DND-41 (cell line): ENCODE data around the gene KMT2B.

Experiments
- ATAC-seq: fragments of 200-7000 bp; cut with Tn5 transposase; 3 replicates; pipeline ENCODE4 v1.9.1; 2021; ENCODE audit warnings: low read depth; ENCODE audit not compliant: insufficient read depth
- DNase-seq: peaks from one replicate; pipeline ENCODE4 v3.0.0-alpha.2; 2020
- H2AFZ ChIP-seq: 2 replicates; pipeline ENCODE4 v1.6.0; 2012; ENCODE audit warnings: low read depth, low read length
- H3K27ac ChIP-seq: 2 replicates; pipeline ENCODE4 v1.5.1; 2012; ENCODE audit warnings: low read length, inconsistent platforms
- H3K27me3 ChIP-seq: fragments of 200-600 bp; sonication (generic); 2 replicates; pipeline ENCODE4 v1.6.0; 2012; ENCODE audit warnings: low read length, mild to moderate bottlenecking, inconsistent platforms; ENCODE audit not compliant: insufficient read depth, poor library complexity
- H3K36me3 ChIP-seq: 2 replicates; pipeline ENCODE4 v1.5.1; 2012; ENCODE audit warnings: low read length, inconsistent platforms; ENCODE audit not compliant: insufficient read depth
- H3K4me1 ChIP-seq: 2 replicates; pipeline ENCODE4 v1.5.1; 2012; ENCODE audit warnings: mild to moderate bottlenecking, low read length; ENCODE audit not compliant: insufficient read depth
- H3K4me2 ChIP-seq: 2 replicates; pipeline ENCODE4 v1.6.0; 2012; ENCODE audit warnings: mild to moderate bottlenecking, moderate library complexity, low read length, inconsistent platforms; ENCODE audit not compliant: insufficient read depth
- H3K4me3 ChIP-seq, 2 experiments: fragments of 200-600 bp in 1 of 2; shearing (Covaris generic) in 1 of 2; 2 replicates each; pipeline ENCODE4 v1.5.1; 2012 to 2016; ENCODE audit warnings: inconsistent platforms in 2 of 2, low read length in 2 of 2, mild to moderate bottlenecking in 2 of 2, low read depth in 1 of 2, moderate library complexity in 1 of 2
- H3K79me2 ChIP-seq: 2 replicates; pipeline ENCODE4 v1.6.0; 2012; ENCODE audit warnings: low read length, inconsistent platforms; ENCODE audit not compliant: insufficient read depth
- H3K9ac ChIP-seq: 2 replicates; pipeline ENCODE4 v1.6.0; 2012; ENCODE audit warnings: low read depth, mild to moderate bottlenecking, inconsistent platforms, low read length, moderate library complexity
- H3K9me3 ChIP-seq: 2 replicates; pipeline ENCODE4 v1.5.1; 2012; ENCODE audit warnings: low read length, moderate library complexity, mild to moderate bottlenecking, inconsistent platforms; ENCODE audit not compliant: insufficient read depth, severe bottlenecking
- H4K20me1 ChIP-seq: 2 replicates; pipeline ENCODE4 v1.6.0; 2012; ENCODE audit warnings: low read length; ENCODE audit not compliant: insufficient read depth
- EZH2 ChIP-seq: IDR thresholded peaks from 3 replicates; pipeline ENCODE4 v1.6.1; 2012; ENCODE audit warnings: borderline replicate concordance, low read depth, mild to moderate bottlenecking, moderate library complexity, low read length, inconsistent platforms; ENCODE audit not compliant: severe bottlenecking
- TF ChIP-seq, protein P1 (sequence below): IDR thresholded peaks from 2 replicates; pipeline ENCODE4 v1.5.1; 2012; ENCODE audit warnings: borderline replicate concordance, low read length, moderate library complexity, mild to moderate bottlenecking; ENCODE audit not compliant: poor library complexity, severe bottlenecking; ENCODE audit errors: extremely low read depth

The KMT2B gene

DNA sequence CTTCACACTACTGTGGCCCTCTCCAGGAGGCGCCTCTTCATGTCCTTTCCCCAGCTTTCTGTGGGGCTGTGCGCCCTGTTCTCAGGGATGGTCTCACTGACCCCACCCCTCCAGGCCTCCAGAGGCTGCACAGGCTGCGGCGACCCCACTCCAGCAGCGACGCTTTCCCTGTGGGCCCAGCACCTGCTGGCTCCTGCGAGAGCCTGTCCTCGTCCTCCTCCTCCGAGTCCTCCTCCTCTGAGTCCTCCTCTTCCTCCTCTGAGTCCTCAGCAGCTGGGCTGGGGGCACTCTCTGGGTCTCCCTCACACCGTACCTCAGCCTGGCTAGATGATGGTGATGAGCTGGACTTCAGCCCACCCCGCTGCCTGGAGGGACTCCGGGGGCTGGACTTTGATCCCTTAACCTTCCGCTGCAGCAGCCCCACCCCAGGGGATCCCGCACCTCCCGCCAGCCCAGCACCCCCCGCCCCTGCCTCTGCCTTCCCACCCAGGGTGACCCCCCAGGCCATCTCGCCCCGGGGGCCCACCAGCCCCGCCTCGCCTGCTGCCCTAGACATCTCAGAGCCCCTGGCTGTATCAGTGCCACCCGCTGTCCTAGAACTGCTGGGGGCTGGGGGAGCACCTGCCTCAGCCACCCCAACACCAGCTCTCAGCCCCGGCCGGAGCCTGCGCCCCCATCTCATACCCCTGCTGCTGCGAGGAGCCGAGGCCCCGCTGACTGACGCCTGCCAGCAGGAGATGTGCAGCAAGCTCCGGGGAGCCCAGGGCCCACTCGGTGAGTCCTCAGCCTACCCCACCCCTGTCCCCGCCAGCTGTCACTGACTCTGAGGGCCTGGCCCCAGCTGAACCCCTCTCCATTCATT is 68.7 kb downstream of the KMT2B start:
- no peak overlapping the region for H3K9ac ChIP-seq
- DNase-seq, result no peak

DNA sequence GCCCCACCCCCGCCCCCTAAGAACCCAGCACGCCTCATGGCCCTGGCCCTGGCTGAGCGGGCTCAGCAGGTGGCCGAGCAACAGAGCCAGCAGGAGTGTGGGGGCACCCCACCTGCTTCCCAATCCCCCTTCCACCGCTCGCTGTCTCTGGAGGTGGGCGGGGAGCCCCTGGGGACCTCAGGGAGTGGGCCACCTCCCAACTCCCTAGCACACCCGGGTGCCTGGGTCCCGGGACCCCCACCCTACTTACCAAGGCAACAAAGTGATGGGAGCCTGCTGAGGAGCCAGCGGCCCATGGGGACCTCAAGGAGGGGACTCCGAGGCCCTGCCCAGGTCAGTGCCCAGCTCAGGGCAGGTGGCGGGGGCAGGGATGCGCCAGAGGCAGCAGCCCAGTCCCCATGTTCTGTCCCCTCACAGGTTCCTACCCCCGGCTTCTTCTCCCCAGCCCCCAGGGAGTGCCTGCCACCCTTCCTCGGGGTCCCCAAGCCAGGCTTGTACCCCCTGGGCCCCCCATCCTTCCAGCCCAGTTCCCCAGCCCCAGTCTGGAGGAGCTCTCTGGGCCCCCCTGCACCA is 69.5 kb downstream of the KMT2B start:
- Histone ChIP-seq H3K27me3 (no peaks in the 10 kb centered on the region), H3K9me3 (no peaks in the 10 kb centered on the region), H4K20me1 (peaks cover 12% of the 10 kb centered on the region), H3K36me3 (peaks cover 39% of the 10 kb centered on the region), H3K4me2 (no peak overlapping the region), H3K27ac (no peak overlapping the region), H3K79me2 (no peaks in the 10 kb centered on the region), H3K9ac (no peak overlapping the region), H2AFZ (no peak overlapping the region), H3K4me3 (no peak overlapping the region), H3K4me1 (no peaks in the 10 kb centered on the region)
- no peak for TF ChIP-seq EZH2
- TF ChIP-seq, protein P1, sequence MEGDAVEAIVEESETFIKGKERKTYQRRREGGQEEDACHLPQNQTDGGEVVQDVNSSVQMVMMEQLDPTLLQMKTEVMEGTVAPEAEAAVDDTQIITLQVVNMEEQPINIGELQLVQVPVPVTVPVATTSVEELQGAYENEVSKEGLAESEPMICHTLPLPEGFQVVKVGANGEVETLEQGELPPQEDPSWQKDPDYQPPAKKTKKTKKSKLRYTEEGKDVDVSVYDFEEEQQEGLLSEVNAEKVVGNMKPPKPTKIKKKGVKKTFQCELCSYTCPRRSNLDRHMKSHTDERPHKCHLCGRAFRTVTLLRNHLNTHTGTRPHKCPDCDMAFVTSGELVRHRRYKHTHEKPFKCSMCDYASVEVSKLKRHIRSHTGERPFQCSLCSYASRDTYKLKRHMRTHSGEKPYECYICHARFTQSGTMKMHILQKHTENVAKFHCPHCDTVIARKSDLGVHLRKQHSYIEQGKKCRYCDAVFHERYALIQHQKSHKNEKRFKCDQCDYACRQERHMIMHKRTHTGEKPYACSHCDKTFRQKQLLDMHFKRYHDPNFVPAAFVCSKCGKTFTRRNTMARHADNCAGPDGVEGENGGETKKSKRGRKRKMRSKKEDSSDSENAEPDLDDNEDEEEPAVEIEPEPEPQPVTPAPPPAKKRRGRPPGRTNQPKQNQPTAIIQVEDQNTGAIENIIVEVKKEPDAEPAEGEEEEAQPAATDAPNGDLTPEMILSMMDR, result no peak
- ATAC-seq, result no peak
- DNase-seq, result no peak

More for the DNA sequence above, 68.7 kb downstream of the KMT2B start:
- Histone ChIP-seq H3K79me2 (no peaks in the 10 kb centered on the region), H3K36me3 (peaks cover 47% of the 10 kb centered on the region), H2AFZ (no peak overlapping the region), H4K20me1 (peaks cover 16% of the 10 kb centered on the region), H3K4me2 (no peak overlapping the region), H3K4me3 (no peak overlapping the region), H3K4me1 (no peaks in the 10 kb centered on the region), H3K27ac (no peak overlapping the region), H3K27me3 (no peaks in the 10 kb centered on the region), H3K9me3 (no peaks in the 10 kb centered on the region)
- TF ChIP-seq, protein P1, result no peak
- no peak for TF ChIP-seq EZH2
- no peak for ATAC-seq
